CD4-positive, alpha-beta T cell treated with Interleukin-6 for 4 hours (primary cell): Measurements from ENCODE around the gene NXPH4.

ENCODE experiments used
- DNase-seq: peaks from one replicate; pipeline ENCODE4 v3.0.0-alpha.2; 2020; ENCODE audit warnings: mixed read lengths

NXPH4 gene

DNA sequence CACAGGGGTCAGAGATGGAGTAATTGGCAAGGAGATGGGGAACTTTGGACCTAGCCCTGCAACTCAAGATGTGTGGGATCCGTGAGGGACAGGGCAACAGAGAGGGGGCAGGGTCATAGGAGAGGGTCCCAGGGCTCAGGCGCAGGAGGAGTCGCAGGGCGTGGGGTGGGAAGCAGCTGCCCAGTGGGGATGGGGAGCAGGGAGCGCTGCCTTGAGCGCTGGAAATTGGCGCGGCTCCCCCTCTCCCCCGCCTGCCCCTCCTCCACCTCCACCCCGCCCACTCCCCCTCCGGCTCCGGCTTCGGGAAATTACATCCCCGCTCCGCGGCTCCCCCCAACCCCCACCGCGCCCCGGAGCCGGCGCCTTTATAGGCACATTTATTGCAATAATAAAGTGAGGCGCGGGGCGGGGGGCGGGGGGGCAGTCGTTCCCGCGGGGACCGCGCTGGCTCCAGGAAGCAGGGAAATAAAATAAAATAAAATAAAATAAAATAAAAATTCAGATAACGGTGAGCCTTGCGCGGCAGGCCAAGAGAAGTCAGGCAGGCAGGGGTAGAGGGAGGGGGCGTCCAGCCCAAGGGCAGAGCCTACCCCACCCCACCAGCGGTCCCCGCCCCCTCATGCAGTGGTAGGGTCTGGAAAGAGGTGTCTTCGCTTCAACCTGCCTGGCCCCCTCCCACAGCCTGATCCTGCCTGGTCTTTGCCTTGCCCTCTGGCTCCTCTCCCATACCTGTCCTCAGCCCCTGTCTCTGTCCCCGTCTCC is 3.6 kb downstream of the NXPH4 start:
- no peak for DNase-seq

DNA sequence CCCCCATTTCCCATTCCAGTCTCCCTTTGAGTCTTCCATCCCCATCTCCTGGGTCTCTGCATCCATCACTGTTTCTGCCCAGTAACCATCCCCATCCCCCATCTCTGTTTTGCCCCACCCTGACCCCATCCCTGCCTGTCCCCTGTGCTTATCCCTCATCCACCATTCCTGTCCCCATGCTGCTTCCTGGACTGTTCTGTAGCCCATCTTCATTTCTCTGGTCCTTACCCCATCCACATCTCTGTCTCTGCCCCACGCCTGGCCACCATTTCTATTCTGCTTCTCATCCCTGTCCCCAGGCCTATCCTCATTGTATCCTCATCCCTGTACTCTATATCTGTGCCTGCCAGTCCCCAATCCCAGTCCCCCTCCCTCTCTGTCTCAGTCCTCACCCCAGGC is 4.2 kb downstream of the NXPH4 start:
- no peak for DNase-seq

DNA sequence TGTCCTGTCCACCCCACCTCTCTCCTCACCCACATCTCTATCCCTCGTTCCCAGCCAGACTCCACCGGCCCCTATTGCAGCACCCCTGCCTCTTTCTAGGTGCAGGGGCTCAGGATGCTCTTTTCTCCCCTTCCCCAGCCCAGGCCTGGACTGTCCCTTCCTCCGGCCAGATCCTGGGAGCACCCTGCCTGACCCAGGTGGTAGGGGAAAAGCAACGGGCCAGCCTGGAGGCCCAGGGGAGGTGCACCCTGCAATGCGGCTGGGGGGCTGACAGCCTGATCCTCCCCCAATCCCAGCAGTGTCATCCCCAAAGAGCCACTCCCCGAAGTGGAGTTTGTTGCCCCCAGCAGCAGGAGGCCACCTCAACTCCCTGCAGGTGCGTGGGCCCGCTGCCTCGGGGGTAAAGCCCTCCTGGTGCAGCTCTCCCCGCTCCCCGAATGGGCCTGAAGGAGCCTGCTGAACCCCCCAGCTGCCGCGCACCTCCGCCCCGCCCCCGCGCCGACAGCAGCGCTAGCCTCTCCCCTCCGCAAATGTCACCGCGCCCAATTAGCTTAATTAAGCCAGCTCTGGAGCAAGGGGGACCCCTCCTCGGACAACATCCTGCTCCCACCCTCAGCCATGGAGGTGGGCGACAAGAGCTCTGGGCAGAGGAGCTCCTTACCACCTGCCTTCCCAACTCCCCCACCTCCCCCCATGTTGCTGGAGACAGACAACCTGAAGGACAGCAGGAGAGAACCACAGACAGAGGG is 4.7 kb downstream of the NXPH4 start:
- DNase-seq = no peak

DNA sequence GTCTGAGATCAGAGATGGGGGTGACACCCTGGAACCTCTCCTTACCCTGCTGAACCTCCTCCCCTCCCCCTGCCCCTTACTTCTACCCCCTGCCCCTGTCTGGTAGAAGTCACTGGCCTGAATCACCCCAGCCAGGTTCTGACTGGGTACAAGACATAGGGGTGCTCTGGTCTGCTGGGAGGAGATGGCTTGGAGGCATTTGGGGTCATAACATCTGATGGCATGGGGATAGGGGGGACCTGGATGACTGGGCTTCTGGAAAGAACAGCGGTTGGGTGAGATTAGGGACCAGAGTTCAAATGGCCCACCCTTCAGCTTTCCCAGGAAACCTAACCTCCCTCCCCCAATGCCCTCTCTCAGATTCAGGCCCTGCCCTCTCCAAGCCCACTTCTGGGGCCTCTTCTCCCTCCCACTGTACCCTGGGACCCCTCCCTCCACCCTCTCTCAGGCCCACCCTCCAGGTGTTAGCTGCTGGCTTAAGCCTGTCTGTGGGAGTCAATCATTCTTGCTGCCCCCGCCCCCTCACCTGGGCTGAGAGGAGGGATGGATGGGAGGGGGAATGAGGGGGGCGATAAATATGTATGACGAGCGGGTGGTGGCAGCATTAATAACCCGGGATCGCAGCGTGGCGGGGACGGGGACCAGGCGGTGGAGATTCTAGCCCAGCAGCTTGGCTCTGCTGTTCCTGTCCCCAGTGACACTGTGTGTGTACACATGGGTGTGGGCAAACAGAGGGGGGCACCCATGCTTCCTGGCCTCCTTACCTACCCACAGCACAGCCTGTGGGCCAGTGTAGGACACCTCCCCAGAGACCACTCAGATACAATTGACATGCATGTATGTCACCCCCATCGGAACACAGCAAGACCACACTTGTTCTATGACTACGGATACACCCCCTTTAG is 5.9 kb downstream of the NXPH4 start:
- DNase-seq = no peak

DNA sequence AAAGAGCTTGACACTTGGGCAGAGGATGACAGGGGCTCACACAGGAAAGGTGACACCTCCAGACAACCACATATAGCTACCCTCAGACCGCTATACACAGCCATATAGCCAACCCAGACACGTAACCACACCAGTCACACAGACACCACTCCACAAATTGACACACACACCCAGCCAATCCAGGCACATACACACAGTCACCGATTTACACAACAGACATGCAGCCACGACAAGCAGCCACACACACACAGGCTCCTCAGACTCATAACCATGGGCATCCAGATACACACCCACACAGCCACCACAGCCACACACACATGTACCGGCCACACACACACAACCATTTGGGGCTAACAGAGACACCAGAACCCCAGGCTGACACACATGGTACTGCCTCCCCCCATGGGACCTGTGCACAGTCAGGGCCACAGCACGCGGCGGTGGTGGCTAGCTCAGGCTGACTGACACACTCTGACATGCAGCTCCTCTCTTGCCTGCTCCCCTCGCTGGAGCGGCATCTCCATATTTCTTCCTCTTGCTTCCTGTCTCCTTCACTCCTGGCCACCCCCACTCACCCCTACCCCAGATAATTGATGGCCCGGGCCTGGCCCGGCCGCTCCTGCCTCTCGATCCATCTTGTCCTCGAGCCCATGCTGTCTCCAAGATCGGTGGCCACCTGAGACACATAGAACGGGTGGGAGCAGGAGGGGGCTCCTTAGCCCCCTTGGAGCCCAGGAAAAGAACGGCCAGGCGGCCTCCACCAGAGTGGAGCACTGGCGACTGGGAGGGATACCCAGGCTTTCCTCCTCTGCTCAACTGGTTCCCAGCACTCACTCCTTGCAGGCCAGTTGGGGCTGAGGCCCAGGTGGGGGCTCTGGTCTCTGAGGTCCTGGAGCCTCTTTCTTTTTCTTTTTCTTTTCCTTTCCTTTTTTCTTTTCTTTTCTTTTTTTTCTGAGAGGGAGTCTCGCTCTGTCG is 6.9 kb downstream of the NXPH4 start:
- no peak for DNase-seq

DNA sequence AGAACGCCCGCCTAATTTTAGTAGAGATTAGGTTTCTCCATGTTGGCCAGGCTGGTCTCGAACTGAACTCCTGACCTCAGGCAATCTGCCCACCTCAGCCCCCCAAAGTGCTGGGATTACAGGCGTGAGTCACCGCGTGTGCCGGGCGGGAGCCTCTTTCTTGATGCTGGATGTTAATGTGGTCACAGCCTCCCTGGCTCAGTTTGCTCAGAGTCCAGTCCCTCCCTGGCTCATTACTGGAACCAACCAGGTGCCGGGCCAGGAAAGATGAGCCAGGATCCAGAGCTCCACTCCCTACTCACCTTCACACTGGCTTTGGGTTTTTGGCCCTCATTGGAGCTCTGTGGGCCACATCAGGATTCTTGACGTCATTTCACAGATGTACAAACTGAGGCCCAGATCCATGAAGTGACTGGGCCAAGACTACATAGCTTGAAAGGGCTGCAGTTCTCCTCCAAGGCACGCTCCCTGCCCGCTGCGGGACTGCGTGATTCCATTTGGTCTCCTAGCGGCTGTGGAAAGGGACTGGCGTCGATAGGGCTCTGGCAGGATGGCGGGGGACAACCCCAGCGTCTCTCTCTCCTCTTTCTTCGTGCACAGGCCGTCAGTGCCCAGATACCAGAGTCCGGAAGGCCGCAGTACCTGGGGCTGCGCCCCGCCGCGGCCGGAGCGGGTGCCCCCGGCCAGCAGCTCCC is 7.8 kb downstream of the NXPH4 start:
- DNase-seq = no peak

DNA sequence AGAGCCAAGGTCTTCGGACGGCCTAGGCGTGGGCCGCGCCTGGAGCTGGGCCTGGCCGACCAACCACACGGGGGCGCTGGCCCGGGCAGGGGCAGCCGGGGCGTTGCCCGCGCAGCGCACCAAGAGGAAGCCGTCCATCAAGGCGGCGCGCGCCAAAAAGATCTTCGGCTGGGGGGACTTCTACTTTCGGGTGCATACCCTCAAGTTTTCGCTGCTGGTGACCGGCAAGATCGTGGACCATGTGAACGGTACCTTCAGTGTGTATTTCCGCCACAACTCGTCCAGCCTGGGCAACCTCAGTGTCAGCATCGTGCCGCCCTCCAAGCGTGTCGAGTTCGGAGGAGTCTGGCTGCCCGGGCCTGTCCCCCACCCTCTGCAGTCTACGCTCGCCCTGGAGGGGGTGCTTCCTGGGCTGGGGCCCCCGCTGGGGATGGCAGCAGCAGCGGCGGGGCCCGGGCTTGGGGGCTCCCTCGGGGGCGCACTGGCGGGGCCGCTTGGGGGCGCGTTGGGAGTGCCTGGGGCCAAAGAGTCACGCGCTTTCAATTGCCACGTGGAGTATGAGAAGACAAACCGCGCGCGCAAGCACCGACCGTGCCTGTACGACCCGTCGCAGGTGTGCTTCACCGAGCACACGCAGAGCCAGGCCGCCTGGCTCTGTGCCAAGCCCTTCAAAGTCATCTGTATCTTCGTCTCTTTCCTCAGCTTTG is 8.5 kb downstream of the NXPH4 start:
- peak; percentile 80 for DNase-seq

DNA sequence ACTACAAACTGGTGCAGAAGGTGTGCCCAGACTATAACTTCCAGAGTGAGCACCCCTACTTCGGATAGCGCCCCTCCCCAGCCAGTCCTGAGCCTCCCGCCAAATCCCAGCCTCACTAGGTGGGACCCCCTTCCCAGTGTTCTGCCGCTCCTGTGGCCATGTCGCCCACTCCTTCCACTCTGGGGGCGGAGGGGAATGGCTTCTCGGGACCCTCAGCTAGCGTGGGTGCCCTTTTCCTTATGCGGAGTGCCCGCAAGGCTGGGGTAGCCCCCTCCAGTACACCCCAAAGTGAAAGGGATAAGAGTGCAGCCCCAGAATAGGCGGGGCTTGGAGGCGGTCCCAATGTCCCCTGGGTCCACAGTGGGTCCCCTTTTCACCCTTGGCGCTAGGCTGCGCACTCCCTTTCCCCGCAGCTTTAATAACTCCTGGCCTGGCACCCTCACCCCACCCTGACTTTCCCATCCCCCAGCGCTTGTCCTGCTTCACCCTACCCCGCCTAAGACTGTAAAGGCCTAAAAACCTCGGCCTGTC is 9.2 kb downstream of the NXPH4 start:
- no peak for DNase-seq

DNA sequence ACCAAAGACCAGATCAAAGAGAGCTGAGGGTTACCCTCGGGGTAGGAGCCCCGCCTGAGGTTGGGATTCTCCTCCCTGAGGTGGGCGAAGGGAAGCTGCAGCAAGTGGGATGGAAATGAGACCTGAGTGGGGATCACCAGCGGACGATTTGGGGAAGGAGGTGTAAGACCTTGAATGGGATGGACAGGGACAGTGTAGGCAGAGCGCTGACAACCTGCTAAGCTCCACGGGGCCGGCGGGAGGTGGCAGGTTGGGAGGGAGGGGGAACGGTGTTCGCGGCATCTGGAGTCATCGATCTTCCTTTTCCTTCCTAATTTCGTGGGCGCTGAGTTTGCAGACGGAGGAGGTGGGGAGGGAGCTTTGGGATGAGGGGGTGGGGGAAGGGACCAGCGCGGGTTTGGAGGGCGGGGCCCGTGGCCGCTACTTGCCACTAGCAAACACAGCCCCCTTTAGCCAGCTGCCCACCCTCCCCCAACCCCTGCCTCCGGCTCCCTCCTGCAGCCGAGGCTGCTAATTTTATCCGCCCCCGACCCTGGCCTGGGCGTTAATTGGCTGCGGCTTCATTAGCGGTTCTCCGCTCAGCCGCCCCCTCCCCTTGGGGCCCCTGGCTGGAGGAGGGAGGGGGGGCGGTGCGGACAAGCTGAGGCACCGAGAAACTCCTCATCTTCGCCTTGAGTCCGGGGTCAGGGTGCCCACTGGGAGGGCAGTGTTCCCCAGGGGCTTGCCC is 10.2 kb downstream of the NXPH4 start:
- no peak for DNase-seq

DNA sequence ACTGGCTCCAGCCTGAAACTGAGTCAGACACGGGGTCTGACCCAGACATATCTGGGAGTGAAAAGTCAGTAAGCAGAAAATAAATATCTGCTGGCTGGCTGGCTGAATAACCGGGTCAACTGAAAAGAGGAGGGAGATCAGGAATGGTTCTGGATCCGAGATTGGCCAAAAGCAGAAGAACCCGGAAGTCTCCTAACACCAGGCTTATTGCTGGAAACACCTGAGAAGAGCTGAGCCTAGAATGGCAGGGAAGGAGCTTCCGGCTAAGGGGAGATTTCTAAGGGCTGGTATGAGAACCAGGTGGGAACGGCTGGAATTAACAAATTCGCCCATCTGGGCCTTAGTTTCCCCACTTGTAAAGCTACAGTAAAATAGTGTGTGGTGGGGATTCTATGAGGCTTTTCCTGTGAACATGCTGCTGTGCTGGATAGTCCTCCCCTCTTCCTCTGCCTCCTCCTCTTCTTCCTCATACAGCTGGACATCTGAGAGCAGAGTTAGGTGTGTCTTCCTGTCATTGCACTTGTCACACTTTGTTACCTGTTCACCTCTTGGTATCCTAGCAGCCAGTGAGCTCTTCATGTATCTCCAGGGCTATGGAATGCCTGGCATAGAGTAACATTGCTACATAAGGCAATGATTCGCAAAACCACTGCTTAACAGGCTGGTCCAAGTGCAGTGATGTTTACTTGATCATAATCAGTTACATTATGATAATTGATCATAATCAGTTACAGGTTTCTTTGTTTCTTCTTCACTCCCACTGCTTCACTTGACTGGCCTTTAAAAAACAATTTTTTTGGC is 10.9 kb downstream of the NXPH4 start:
- no peak for DNase-seq

DNA sequence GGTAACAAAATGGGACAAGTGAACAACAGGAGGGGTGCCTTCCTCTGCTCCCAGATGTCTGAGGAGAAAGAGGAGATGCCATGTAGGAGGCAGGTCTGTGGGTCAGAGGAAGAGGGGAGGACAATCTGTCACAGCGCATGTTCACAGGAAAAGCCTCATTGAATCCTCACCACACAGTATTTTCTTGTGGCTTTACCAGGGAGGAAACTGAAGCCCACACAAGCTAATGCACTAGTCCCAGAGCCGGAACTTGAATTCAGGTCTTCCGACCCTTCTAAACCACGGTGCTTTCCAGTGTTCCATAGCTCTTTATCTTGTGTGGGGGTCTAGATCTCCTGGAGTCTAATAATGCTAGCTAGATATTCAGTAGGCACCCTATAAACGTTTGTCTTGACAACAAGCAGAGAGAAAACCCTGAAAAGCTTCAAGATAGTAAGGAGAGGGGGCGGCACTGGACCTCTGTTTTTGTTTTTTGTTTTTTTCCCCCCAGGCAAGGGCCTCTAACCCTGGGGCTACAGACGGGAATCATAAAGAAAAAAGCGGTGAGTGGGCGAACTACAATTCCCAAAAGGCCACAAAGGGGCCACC is 12.5 kb downstream of the NXPH4 start:
- DNase-seq = no peak

DNA sequence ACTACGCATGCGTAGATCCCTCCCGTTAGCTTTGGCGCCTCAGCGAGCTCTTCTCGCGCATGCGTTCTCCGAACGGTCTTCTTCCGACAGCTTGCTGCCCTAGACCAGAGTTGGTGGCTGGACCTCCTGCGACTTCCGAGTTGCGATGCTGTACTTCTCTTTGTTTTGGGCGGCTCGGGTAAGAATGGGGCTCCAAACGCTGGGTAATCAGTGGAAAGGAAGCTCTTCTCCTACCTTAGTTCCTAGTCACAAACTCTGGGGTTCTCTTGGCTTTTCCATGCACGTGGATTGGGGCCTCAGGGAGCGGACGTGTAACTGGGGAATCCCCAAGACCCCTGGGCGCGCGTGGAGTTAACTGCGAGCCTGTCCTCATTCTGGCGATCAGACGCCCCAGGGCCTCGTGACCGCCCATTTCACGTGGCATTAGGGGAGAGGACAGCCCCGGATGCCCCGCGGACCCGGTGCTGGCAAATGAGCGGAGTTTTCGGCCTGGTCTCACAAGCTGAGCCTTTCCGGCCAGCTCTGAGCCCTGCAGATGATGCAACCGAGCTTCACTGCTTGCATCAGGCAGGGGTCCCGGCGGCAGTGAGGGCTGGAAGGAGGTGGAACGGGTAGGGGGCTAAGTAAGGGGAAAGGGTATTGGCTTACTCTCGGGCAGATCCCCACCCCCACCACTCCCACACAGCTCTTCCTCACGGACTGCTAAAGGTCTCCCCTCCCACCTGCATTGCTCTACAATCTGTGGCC is 13.2 kb downstream of the NXPH4 start, which contains the start of gene SHMT2:
Gene SHMT2, plus strand, starts transcription at position 78 of the 747 bp plus-strand sequence. Its CDS starts 68 bp downstream, at position 146.
- DNase-seq = peak; percentile 96

DNA sequence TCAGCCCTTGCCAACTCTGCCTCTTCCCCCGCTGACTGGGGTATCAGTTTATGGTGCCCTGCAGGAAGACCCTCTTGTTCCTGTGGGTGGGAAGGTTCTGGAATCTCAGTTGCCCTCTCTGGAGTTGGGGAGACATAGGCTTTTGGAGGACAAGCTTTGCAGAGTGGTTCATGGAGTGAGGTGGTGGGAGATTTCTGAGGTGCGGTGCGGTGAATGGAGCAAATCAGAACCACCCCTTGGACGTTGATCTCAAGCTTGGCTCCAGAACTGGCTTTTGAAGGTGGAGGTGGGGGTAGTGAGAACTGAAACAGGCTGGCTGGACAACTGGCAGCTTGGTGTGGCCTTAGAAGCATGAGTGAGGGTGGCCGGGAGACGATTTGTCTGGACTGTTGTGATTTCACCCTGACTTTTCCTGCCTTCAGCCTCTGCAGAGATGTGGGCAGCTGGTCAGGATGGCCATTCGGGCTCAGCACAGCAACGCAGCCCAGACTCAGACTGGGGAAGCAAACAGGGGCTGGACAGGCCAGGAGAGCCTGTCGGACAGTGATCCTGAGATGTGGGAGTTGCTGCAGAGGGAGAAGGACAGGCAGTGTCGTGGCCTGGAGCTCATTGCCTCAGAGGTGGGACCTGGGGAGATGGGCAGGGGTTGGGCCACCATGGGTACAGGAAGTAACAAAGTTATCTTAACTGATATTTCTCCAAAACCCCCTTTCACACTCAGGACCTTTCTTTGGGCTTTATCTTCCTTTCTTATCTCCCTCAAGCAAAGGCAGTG is 14.0 kb downstream of the NXPH4 start:
- no peak for DNase-seq

DNA sequence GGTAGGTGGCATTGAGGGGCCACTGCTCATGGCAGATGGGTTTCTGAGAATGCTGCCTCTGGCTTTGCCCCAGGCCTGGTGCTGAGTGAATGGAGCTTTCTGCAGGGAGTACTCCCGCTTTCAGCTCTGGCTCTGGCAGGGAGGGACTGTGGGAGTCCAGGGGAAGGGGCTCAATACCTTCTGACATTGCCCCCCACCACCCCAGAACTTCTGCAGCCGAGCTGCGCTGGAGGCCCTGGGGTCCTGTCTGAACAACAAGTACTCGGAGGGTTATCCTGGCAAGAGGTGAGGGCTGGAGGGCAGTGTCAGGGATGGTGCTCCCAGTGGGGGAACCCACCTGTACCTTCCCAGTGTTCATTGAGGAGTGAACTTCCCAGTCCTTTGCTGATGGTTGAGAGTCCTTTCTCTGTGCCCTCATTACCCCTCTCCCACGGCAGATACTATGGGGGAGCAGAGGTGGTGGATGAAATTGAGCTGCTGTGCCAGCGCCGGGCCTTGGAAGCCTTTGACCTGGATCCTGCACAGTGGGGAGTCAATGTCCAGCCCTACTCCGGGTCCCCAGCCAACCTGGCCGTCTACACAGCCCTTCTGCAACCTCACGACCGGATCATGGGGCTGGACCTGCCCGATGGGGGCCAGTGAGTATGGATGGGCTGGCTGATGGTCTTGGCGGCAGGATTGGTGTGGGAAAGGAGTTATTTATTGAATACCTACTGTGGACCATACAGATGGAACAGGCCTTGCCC is 14.9 kb downstream of the NXPH4 start:
- DNase-seq = no peak

DNA sequence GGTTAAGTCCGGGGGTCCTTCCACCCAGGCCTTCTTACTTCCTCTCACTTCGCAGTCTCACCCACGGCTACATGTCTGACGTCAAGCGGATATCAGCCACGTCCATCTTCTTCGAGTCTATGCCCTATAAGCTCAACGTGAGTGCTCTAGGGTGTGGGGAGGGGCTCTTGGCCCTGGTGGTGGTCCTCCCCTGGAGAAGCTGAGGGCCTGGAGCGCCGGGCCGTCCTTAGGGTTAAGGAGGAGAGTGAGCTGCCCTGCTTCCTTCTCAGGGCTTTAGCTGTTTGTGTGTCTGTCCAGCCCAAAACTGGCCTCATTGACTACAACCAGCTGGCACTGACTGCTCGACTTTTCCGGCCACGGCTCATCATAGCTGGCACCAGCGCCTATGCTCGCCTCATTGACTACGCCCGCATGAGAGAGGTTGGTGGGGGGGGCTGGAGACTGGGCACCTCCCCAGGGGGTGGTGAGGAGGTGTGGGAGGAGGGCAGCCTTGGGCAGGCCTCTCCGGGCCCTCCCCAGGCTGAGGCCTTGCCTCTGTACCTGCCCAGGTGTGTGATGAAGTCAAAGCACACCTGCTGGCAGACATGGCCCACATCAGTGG is 15.7 kb downstream of the NXPH4 start:
- DNase-seq = no peak
